ES-I3 (cell line): ENCODE measurements around the gene PHYHD1.

Experiments used
- H3K36me3 ChIP-seq: 2 replicates; pipeline ENCODE4 v1.6.1; 2013; ENCODE audit warnings: mild to moderate bottlenecking, low read length, control low read depth, moderate library complexity; ENCODE audit not compliant: insufficient read depth
- H3K4me1 ChIP-seq: 2 replicates; pipeline ENCODE4 v1.6.1; 2013; ENCODE audit warnings: mild to moderate bottlenecking, control low read depth, low read length; ENCODE audit not compliant: insufficient read depth
- H3K9ac ChIP-seq: 2 replicates; pipeline ENCODE4 v1.6.1; 2013; ENCODE audit warnings: low read depth, mild to moderate bottlenecking, low read length, moderate library complexity
- H3K9me3 ChIP-seq: 2 replicates; pipeline ENCODE4 v1.6.1; 2013; ENCODE audit warnings: mild to moderate bottlenecking, low read length, moderate library complexity; ENCODE audit not compliant: control insufficient read depth, insufficient read depth

Gene PHYHD1

GRCh38 chr9:128893354-128893753 is 27.4 kb upstream of the PHYHD1 start:
- Histone ChIP-seq H3K36me3 (peaks cover 9% of the 10 kb centered on the region), H3K9me3 (no peaks in the 10 kb centered on the region), H3K4me1 (peaks cover 21% of the 10 kb centered on the region), H3K9ac (no peak overlapping the region)

- Histone ChIP-seq H3K9ac (no peak overlapping the region), H3K9me3 (no peaks in the 10 kb centered on the region), H3K36me3 (peaks cover 20% of the 10 kb centered on the region), H3K4me1 (peaks cover 17% of the 10 kb centered on the region)
Measured at GRCh38 chr9:128894764-128895163, 26.0 kb upstream of the PHYHD1 start.

- no peak overlapping the region for H3K9ac ChIP-seq
- peaks cover 18% of the 10 kb centered on the region for H3K36me3 ChIP-seq
- no peaks in the 10 kb centered on the region for H3K9me3 ChIP-seq
- peaks cover 19% of the 10 kb centered on the region for H3K4me1 ChIP-seq
Measured at GRCh38 chr9:128895556-128895955, 25.2 kb upstream of the PHYHD1 start.

- Histone ChIP-seq H3K4me1 (peaks cover 9% of the 10 kb centered on the region), H3K9me3 (no peaks in the 10 kb centered on the region), H3K36me3 (peaks cover 16% of the 10 kb centered on the region), H3K9ac (no peak overlapping the region)
Measured at GRCh38 chr9:128898382-128898781, 22.4 kb upstream of the PHYHD1 start.

GRCh38 chr9:128898845-128899565 is 21.8 kb upstream of the PHYHD1 start:
- Histone ChIP-seq H3K36me3 (peaks cover 16% of the 10 kb centered on the region), H3K9ac (no peak overlapping the region), H3K4me1 (peaks cover 9% of the 10 kb centered on the region), H3K9me3 (no peaks in the 10 kb centered on the region)

- Histone ChIP-seq H3K9me3 (no peaks in the 10 kb centered on the region), H3K4me1 (peaks cover 9% of the 10 kb centered on the region), H3K9ac (no peak overlapping the region), H3K36me3 (peaks cover 16% of the 10 kb centered on the region)
Measured at GRCh38 chr9:128899566-128900322, 21.0 kb upstream of the PHYHD1 start.

GRCh38 chr9:128901379-128901778 is 19.4 kb upstream of the PHYHD1 start:
- no peaks in the 10 kb centered on the region for H3K9me3 ChIP-seq
- no peak overlapping the region for H3K9ac ChIP-seq
- peaks cover 6% of the 10 kb centered on the region for H3K4me1 ChIP-seq
- H3K36me3 ChIP-seq: peaks cover 16% of the 10 kb centered on the region

- Histone ChIP-seq H3K36me3 (peaks cover 16% of the 10 kb centered on the region), H3K9ac (no peak overlapping the region), H3K9me3 (no peaks in the 10 kb centered on the region), H3K4me1 (peaks cover 6% of the 10 kb centered on the region)
Measured at GRCh38 chr9:128901822-128902221, 19.0 kb upstream of the PHYHD1 start.

GRCh38 chr9:128902351-128903078 is 18.3 kb upstream of the PHYHD1 start:
- Histone ChIP-seq H3K36me3 (peaks cover 16% of the 10 kb centered on the region), H3K4me1 (peaks cover 6% of the 10 kb centered on the region), H3K9ac (no peak overlapping the region), H3K9me3 (no peaks in the 10 kb centered on the region)

- H3K36me3 ChIP-seq: peaks cover 16% of the 10 kb centered on the region
- peaks cover 6% of the 10 kb centered on the region for H3K4me1 ChIP-seq
- H3K9me3 ChIP-seq: no peaks in the 10 kb centered on the region
- H3K9ac ChIP-seq: no peak overlapping the region
Measured at GRCh38 chr9:128903079-128903461, 17.7 kb upstream of the PHYHD1 start.

GRCh38 chr9:128903871-128904620 is 16.7 kb upstream of the PHYHD1 start:
- peaks cover 6% of the 10 kb centered on the region for H3K4me1 ChIP-seq
- peaks cover 10% of the 10 kb centered on the region for H3K36me3 ChIP-seq
- no peaks in the 10 kb centered on the region for H3K9me3 ChIP-seq
- H3K9ac ChIP-seq: no peak overlapping the region

- H3K9ac ChIP-seq: no peak overlapping the region
- no peaks in the 10 kb centered on the region for H3K9me3 ChIP-seq
- H3K36me3 ChIP-seq: peaks cover 3% of the 10 kb centered on the region
- H3K4me1 ChIP-seq: peaks cover 6% of the 10 kb centered on the region; the same call in 1 of the 2 replicates
Measured at GRCh38 chr9:128905964-128906363, 14.8 kb upstream of the PHYHD1 start.

GRCh38 chr9:128906741-128907140 is 14.0 kb upstream of the PHYHD1 start:
- Histone ChIP-seq H3K9me3 (no peaks in the 10 kb centered on the region), H3K36me3 (peaks cover under 1% of the 10 kb centered on the region), H3K9ac (no peak overlapping the region), H3K4me1 (peaks cover 13% of the 10 kb centered on the region; the same call in 1 of the 2 replicates)

- H3K36me3 ChIP-seq: no peaks in the 10 kb centered on the region; the same call in none of the 2 replicates
- H3K4me1 ChIP-seq: peaks cover 26% of the 10 kb centered on the region
- no peak overlapping the region for H3K9ac ChIP-seq
- no peaks in the 10 kb centered on the region for H3K9me3 ChIP-seq
Measured at GRCh38 chr9:128908372-128908771, 12.4 kb upstream of the PHYHD1 start.
